ENCODE data around the gene P2RY8. TPM values are rescaled to one million over a fixed set of nuclear protein-coding genes. Genes with fewer than 3 reads are reported as not detected.
"Not testable (repeated sequence)": the region's sequence is repeated elsewhere in the genome, so short reads cannot be mapped to it uniquely, and the experiment has no call there.

P2RY8 gene
- total RNA-seq, 2 donors from 2014 or later, result 131 to 141 TPM

DNA sequence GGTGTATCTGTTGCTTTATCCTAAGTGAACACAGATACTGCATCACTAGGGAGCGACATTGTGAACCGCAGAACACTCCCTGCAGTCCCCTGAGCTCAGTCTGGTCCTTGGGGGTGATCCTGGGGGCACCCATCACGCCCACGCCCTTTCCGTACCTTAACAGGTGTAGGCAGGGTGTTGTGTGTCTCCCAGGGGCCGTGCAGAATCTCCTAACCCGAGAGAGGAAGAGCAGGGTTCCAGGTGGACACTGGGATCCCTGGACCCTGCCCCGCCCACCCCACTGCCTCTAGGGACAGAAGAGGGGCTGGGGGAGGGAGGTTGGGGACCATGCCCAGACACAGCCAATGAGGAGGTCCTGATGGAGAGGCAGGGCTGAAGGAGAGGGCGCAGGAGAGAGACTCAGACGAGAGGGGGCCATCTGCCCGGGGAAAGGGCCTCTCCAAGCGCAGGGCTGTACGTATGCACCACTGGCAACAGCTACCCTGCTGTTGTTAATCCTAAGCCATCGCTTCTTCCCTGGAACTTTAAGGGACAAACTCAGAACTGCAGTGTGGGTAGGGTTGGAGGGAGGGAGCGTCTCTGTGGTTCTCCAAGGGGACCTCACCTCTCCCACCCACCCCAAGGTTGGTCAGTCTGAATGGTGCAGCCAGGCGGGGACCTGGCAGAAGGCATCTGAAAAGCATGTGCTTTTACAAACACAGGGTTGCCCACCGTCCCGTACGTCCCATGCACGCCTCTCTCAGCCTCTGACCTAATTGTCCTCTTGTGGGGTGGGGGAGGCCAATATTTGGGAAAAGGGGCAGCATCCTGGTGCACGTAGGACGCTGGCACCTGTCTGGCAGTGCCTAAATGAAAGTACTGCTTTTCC is 2.5 kb downstream of the P2RY8 start:
- no peaks in the 10 kb centered on the region for H3K36me3 Mint-ChIP-seq (ENCODE audit: low read depth)
- no peaks in the 10 kb centered on the region for H3K9me3 ChIP-seq (ENCODE audit: control insufficient read depth, low read length, poor library complexity, severe bottlenecking)
- ATAC-seq (peak; percentile 29), DNase-seq (no peak)
- peak overlapping the region; percentile 95 for H3K4me3 Mint-ChIP-seq
- H3K27me3 Mint-ChIP-seq, result no peaks in the 10 kb centered on the region
- H3K4me1 Mint-ChIP-seq, result peaks cover 19% of the 10 kb centered on the region
- peak overlapping the region; percentile 99 for H3K27ac Mint-ChIP-seq

DNA sequence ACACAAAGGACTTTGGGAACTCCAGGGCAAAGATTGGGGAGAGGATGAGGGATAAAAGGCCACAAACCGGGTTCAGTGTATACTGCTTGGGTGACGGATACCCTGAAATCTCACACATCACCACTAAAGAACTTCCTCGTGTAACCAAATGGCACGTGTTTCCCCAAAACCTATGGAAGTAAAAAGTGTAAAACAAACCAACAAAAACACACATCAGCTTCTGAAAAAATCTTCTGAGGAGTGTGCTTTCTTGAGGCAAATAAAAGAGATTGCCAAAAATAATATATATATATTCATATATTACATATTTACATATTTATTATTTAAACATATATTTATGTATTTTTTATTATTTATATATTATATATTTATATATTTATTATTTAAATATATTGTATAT is 3.9 kb downstream of the P2RY8 start:
- H3K9me3 ChIP-seq (ENCODE audit: control insufficient read depth, low read length, poor library complexity, severe bottlenecking), result no peaks in the 10 kb centered on the region
- H3K4me3 Mint-ChIP-seq, result no peak overlapping the region
- DNase-seq, result no peak
- ATAC-seq, result no peak
- peak overlapping the region; percentile 87 for H3K27ac Mint-ChIP-seq
- no peaks in the 10 kb centered on the region for H3K36me3 Mint-ChIP-seq (ENCODE audit: low read depth)
- H3K27me3 Mint-ChIP-seq, result no peaks in the 10 kb centered on the region
- H3K4me1 Mint-ChIP-seq, result peaks cover 19% of the 10 kb centered on the region

DNA sequence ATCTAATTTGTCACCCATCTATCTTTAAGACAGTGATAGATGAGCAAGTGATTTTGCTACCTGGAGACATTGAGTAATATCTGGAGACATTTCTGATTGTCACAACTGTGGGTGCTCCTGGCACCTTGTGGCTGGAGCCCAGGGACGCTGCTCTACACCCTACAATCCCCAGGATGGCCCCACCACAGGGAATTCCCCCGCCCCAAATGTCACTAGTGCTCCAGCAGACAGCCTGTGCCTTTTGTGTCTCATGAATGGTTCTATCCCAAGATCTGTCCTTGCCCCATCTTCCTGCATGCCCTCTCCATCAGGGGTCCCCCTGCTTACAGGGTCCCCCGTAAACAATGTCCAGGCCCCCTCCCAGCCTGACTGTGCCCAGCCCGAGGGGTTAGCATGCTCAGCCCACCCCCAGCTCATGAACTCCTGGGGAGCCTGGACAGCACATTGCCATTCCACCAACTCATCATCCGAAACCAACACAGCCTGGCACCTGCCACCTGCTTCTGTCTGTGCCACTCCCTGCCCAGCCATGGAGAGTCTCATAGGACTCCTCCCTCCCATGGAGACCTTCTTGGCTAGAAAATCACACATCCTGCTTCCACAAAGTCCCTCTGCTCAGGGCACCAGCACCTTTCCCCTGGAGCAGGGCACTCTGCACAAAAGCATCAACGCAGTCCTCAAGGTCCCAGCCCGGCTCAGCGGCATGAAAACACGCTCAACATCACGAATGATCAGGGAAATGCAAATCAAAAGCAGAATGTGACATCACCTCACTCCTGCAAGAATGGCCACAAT is 5.7 kb downstream of the P2RY8 start:
- ATAC-seq, result no peak
- H3K9me3 ChIP-seq (ENCODE audit: control insufficient read depth, low read length, poor library complexity, severe bottlenecking), result no peaks in the 10 kb centered on the region
- no peak for DNase-seq
- Mint-ChIP-seq H3K4me3 (no peak overlapping the region), H3K36me3 (ENCODE audit: low read depth) (no peaks in the 10 kb centered on the region), H3K27me3 (no peaks in the 10 kb centered on the region), H3K27ac (no peak overlapping the region), H3K4me1 (peaks cover 11% of the 10 kb centered on the region)

DNA sequence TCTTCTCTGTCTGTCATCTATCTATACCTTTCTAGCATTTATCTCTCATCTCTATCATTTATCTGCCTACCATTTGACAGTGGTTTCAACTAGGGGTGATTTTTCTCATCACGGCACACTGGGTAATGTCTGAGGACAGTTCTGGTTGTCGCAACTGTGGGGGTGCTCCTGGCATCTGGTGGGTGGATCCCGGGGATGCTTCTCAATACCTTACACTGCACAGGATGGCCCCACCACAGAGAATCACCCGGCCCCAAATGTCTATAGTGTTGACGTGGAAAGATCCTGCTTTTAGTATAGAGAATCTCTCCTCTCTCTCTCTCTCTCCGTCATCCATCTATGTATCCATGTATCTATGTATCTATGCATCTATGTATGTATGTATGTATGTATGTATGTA is 7.2 kb downstream of the P2RY8 start:
- Mint-ChIP-seq H3K27me3 (no peaks in the 10 kb centered on the region), H3K4me3 (no peak overlapping the region), H3K4me1 (peaks cover 8% of the 10 kb centered on the region), H3K27ac (no peak overlapping the region), H3K36me3 (ENCODE audit: low read depth) (no peaks in the 10 kb centered on the region)
- DNase-seq (no peak), ATAC-seq (no peak)
- H3K9me3 ChIP-seq (ENCODE audit: control insufficient read depth, low read length, poor library complexity, severe bottlenecking), result no peaks in the 10 kb centered on the region

DNA sequence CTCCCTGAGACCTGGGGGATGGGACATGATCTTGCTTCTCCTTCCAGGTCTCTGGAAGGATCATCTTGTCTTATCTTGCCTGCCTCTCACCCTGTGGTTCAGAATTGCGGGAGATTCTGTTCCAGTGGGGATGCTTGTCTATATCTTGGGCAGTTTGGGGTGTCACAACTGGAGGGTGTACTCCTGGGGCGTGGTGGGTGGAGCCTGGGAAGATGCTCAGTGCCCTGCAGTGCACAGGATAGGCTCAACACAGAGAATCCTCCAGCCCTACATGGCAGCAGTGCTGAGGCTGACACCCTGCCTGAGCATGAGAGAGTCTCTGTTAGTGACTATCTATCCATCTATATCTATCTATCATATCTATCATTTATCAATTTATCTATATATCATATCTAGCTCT is 7.7 kb downstream of the P2RY8 start:
- H3K4me3 Mint-ChIP-seq, result no peak overlapping the region
- H3K27me3 Mint-ChIP-seq, result no peaks in the 10 kb centered on the region
- peak; percentile 56 for ATAC-seq
- no peak for DNase-seq
- no peak overlapping the region for H3K27ac Mint-ChIP-seq
- peaks cover 8% of the 10 kb centered on the region for H3K4me1 Mint-ChIP-seq
- H3K36me3 Mint-ChIP-seq (ENCODE audit: low read depth), result no peaks in the 10 kb centered on the region
- H3K9me3 ChIP-seq (ENCODE audit: control insufficient read depth, low read length, poor library complexity, severe bottlenecking), result no peaks in the 10 kb centered on the region

DNA sequence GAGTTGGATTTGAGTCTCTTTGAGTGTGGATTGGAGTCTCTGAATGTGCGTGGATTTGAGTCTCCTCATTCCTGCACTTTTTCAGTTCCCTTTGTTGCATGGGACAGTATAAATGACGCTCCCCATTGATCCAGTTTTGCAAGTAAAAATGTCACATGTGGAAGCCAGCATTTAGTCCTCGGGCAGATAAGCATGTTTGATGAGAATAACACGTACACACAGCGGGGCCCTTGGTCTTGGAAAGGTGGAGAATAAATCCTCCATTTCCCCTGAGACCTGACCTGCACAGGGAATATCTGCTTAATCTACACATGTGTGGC is 8.1 kb downstream of the P2RY8 start:
- no peaks in the 10 kb centered on the region for H3K9me3 ChIP-seq (ENCODE audit: control insufficient read depth, low read length, poor library complexity, severe bottlenecking)
- H3K27me3 Mint-ChIP-seq, result no peaks in the 10 kb centered on the region
- no peak overlapping the region for H3K27ac Mint-ChIP-seq
- no peak for DNase-seq
- ATAC-seq, result no peak
- peaks cover 6% of the 10 kb centered on the region for H3K4me1 Mint-ChIP-seq
- H3K36me3 Mint-ChIP-seq (ENCODE audit: low read depth), result no peaks in the 10 kb centered on the region
- no peak overlapping the region for H3K4me3 Mint-ChIP-seq

DNA sequence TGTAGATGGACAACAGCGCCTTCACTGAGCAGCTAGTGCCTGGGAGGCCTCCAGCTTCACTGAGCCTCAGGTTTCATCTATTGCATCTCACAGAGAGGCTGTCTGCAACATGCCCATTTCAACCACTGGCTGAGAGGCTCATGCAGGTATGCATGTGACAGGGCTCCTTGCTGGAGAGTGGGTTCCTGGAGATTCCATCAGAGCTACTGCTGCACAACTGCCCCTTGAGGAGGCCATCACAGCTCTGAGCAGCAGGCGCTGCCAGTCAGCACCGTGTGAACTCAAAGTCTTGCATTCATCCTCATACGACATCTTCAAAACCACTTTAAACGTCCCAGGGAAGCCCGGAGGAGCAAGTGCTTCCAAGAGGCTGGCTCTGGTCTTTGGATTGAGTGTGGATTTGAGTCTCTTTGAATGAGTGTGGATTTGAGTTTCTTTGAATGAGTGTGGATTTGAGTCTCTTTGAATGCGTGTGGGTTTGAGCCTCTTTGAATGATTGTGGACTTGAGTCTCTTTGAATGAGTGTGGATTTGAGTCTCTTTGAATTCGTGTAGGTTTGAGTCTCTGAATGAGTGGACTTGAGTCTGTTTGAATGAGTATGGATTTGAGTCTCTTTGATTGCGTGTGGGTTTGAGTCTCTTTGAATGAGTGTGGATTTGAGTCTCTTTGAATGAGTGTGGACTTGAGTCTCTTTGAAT is 8.7 kb downstream of the P2RY8 start:
- Mint-ChIP-seq H3K4me3 (no peak overlapping the region), H3K36me3 (ENCODE audit: low read depth) (no peaks in the 10 kb centered on the region), H3K27ac (no peak overlapping the region), H3K4me1 (peaks cover 6% of the 10 kb centered on the region), H3K27me3 (no peaks in the 10 kb centered on the region)
- ATAC-seq (no peak), DNase-seq (no peak)
- H3K9me3 ChIP-seq (ENCODE audit: control insufficient read depth, low read length, poor library complexity, severe bottlenecking), result no peaks in the 10 kb centered on the region

DNA sequence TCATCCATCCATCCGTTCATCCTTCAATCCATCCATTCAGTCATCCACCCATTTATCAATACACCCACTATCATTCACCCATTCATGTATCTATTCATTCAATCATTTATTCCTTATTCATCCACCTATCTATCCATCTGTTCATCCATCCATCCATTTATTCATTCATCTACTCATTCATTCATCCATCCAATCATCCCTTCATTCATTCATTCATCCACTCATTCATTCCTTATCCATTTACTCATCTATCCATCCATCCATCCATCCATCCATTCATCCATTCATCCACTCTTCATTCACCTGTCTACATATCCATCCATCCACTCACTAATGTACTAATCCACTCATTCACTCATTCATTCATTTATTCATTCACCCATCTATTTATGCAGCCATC is 9.5 kb downstream of the P2RY8 start:
- Mint-ChIP-seq H3K27ac (no peak overlapping the region), H3K4me3 (no peak overlapping the region), H3K4me1 (peaks cover 3% of the 10 kb centered on the region), H3K27me3 (no peaks in the 10 kb centered on the region), H3K36me3 (ENCODE audit: low read depth) (no peaks in the 10 kb centered on the region)
- ATAC-seq (no peak), DNase-seq (no peak)
- no peaks in the 10 kb centered on the region for H3K9me3 ChIP-seq (ENCODE audit: control insufficient read depth, low read length, poor library complexity, severe bottlenecking)

DNA sequence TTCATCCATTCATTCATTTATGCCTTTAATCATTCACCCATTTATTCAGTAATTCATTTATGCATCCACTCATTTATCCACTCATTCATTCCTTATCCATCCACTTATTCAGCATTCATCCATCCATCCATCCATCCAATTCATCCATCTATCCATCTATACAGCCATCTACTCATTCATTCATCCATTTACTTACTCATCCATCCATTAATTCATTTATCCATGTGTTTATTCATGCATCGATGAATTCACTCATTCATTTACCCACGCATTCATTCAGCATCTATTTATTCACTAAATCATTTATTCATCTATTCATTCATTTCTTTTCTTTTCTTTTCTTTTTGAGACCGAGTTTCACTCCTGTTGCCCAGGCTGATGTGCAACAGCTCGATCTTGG is 10.4 kb downstream of the P2RY8 start:
- Mint-ChIP-seq H3K27ac (no peak overlapping the region), H3K4me3 (no peak overlapping the region), H3K4me1 (peaks cover 5% of the 10 kb centered on the region), H3K36me3 (ENCODE audit: low read depth) (no peaks in the 10 kb centered on the region), H3K27me3 (no peaks in the 10 kb centered on the region)
- DNase-seq (no peak), ATAC-seq (no peak)
- no peaks in the 10 kb centered on the region for H3K9me3 ChIP-seq (ENCODE audit: control insufficient read depth, low read length, poor library complexity, severe bottlenecking)

DNA sequence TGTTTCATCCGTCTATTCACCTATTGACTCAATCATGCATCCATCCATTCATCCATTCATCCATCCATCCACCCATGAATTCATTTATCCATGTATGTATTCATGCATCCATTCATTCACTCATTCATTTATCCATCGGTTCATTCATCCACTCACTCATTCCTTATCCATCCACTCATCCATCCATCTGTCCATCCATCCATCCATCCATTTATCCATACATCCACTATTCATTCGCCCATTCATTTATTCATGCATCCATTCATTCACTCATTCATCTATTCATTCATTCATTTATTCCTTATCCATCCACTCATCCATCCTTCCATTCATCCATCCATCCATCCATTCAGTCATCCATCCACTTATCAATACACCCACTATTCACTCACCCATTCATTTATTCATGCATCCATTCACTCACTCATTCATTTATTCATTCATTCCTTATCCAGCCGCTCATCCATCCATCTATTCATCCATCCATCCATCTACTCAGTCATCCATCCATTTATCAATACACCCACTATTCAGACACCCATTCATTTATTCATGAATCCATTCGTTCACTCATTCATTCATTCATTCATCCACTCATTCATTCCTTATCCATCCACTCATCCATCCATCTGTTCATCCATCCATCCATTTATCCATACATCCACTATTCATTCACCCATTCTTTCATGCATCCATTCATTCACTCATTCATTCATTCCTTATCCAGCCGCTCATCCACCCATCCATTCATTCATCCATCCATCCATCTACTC is 11.2 kb downstream of the P2RY8 start:
- H3K4me3 Mint-ChIP-seq, result no peak overlapping the region
- H3K9me3 ChIP-seq (ENCODE audit: control insufficient read depth, low read length, poor library complexity, severe bottlenecking), result no peaks in the 10 kb centered on the region
- no peaks in the 10 kb centered on the region for H3K27me3 Mint-ChIP-seq
- H3K27ac Mint-ChIP-seq, result no peak overlapping the region
- ATAC-seq (no peak), DNase-seq (no peak)
- H3K36me3 Mint-ChIP-seq (ENCODE audit: low read depth), result no peaks in the 10 kb centered on the region
- peaks cover 11% of the 10 kb centered on the region for H3K4me1 Mint-ChIP-seq

DNA sequence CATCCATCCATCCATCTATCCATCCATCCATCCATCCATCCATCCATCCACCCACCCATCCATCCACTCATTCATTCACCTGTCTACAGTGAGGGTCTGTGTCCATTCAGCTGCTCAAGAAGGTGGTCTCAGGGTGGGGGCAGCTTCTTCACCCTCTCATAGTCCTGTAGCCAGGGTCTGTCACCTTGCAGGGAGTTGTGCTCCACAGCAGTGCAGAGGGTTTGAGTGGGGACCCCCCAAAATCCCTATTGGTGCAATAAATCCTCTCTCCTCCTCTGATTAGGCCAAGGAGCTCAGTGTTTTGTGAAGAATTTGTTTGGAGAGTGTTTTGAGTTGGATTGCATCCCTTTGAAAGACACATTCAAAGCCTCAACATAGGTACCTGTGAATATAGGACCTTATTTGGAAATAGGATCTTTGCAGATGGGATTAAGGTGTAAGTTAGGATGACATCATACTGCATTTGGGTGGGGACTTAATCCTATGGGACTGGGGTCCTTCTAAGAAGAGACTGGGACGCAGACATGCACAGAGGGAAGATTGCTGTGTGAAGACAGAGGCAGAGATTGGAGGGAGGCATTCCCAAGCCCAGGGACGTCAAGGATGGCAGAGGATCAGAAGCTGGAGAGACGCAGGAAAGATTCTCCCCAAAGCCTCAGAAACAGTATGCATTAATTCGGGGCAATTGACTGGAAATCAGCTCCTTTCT is 12.0 kb downstream of the P2RY8 start:
- no peaks in the 10 kb centered on the region for H3K27me3 Mint-ChIP-seq
- DNase-seq (no peak), ATAC-seq (no peak)
- no peaks in the 10 kb centered on the region for H3K9me3 ChIP-seq (ENCODE audit: control insufficient read depth, low read length, poor library complexity, severe bottlenecking)
- H3K4me1 Mint-ChIP-seq, result peaks cover 18% of the 10 kb centered on the region
- H3K27ac Mint-ChIP-seq, result no peak overlapping the region
- peaks cover 6% of the 10 kb centered on the region for H3K36me3 Mint-ChIP-seq (ENCODE audit: low read depth)
- H3K4me3 Mint-ChIP-seq, result no peak overlapping the region

DNA sequence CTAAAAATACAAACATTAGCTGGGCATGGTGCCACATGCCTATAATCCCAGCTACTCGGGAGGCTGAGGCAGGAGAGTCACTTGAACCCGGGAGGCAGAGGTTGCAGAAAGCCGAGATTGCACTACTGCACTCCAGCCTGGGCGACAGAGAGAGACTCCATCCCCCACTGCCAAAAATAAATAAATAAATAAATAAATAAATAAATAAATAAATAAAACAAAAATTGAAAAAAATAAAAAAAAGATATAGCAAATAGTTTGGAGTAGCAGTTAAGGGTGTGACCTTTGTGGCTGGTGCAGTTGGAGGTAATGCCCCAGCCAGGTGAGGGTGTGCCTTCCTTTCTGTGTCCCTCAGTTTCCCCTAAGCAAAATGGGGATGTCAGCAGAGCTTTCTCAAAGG is 14.1 kb downstream of the P2RY8 start:
- H3K27me3 Mint-ChIP-seq; H3K9me3 ChIP-seq (ENCODE audit: control insufficient read depth, low read length, poor library complexity, severe bottlenecking); ATAC-seq; H3K27ac Mint-ChIP-seq; DNase-seq; H3K4me3 Mint-ChIP-seq: not testable (repeated sequence)
- peaks cover 34% of the 10 kb centered on the region for H3K4me1 Mint-ChIP-seq
- H3K36me3 Mint-ChIP-seq (ENCODE audit: low read depth), result peaks cover 10% of the 10 kb centered on the region
